ENCODE results near the gene ZYG11A.

ZYG11A gene

GRCh38 chr1:52913014-52913413 lies 70.5 kb downstream of the ZYG11A start:
- TF ChIP-seq CTCF (IDR thresholded peaks at IDR 0.05; ENCODE audit: insufficient read depth, low read depth, low read length, missing control alignments) = no peak
- H3K4me3 ChIP-seq (ENCODE audit: low read depth, low read length) = no peak overlapping the region
- no peak for DNase-seq (ENCODE audit: low read depth)

- TF ChIP-seq CTCF (IDR thresholded peaks at IDR 0.05; ENCODE audit: insufficient read depth, low read depth, low read length, missing control alignments) = no peak
- H3K4me3 ChIP-seq (ENCODE audit: low read depth, low read length) = no peak overlapping the region
- no peak for DNase-seq (ENCODE audit: low read depth)
Observed at GRCh38 chr1:52913537-52913936, 71.0 kb downstream of the ZYG11A start.

GRCh38 chr1:52914463-52914862 lies 71.9 kb downstream of the ZYG11A start:
- no peak overlapping the region for H3K4me3 ChIP-seq (ENCODE audit: low read depth, low read length)
- no peak for DNase-seq (ENCODE audit: low read depth)
- no peak for TF ChIP-seq CTCF (IDR thresholded peaks at IDR 0.05; ENCODE audit: insufficient read depth, low read depth, low read length, missing control alignments)

GRCh38 chr1:52915211-52915854 lies 72.8 kb downstream of the ZYG11A start:
- no peak for TF ChIP-seq CTCF (IDR thresholded peaks at IDR 0.05; ENCODE audit: insufficient read depth, low read depth, low read length, missing control alignments)
- no peak for DNase-seq (ENCODE audit: low read depth)

GRCh38 chr1:52915855-52916220 lies 73.3 kb downstream of the ZYG11A start:
- no peak for TF ChIP-seq CTCF (IDR thresholded peaks at IDR 0.05; ENCODE audit: insufficient read depth, low read depth, low read length, missing control alignments)
- H3K4me3 ChIP-seq (ENCODE audit: low read depth, low read length) = no peak overlapping the region
- DNase-seq (ENCODE audit: low read depth) = no peak

More at GRCh38 chr1:52915211-52915854, 72.8 kb downstream of the ZYG11A start:
- H3K4me3 ChIP-seq (ENCODE audit: low read depth, low read length) = no peak overlapping the region

- no peak for TF ChIP-seq CTCF (IDR thresholded peaks at IDR 0.05; ENCODE audit: insufficient read depth, low read depth, low read length, missing control alignments)
Observed at GRCh38 chr1:52916241-52916975, 73.8 kb downstream of the ZYG11A start.

More at GRCh38 chr1:52916241-52916975, 73.8 kb downstream of the ZYG11A start:
- no peak for DNase-seq (ENCODE audit: low read depth)
- H3K4me3 ChIP-seq (ENCODE audit: low read depth, low read length) = no peak overlapping the region

Data from GM12865 (cell line).